ENCODE data around the gene TTLL4. TPM values are rescaled to one million over a fixed set of nuclear protein-coding genes. Genes with fewer than 3 reads are reported as not detected.

TTLL4 gene
- total and polyA plus RNA-seq, 12 donors = 10.6 to 65.4 (median 24.5) TPM

DNA sequence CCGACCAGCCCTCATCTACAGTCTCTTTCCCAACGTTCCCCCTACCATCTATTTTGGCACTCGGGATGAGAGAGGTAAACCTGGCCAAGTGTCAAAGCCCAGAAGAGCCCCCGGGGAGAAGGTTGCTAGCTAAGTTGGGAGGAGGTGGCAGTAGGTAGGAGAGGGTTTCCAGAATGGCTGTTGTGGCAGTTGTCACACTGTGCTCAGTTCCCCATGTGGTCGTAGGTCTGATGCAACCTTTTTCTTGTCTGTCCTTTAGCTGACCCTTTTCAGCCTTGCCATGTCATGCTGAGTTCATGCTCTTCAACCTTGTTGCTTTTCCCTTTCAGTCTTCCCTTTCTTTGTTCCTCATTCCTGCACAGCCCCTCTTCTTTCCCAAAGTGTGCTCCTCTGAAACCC is 34.5 kb downstream of the TTLL4 start:
- H3K27ac ChIP-seq = no peak overlapping the region
- H3K4me3 ChIP-seq = no peak overlapping the region
- no peaks in the 10 kb centered on the region for H3K27me3 ChIP-seq
- peaks cover 0 to 42% of the 10 kb centered on the region in 2 donors for H3K36me3 ChIP-seq (replicated peaks in 1 of 2)
- peaks cover 10 to 12% of the 10 kb centered on the region in 2 donors for H3K4me1 ChIP-seq (replicated peaks in 1 of 2)
- TF ChIP-seq, protein P1, sequence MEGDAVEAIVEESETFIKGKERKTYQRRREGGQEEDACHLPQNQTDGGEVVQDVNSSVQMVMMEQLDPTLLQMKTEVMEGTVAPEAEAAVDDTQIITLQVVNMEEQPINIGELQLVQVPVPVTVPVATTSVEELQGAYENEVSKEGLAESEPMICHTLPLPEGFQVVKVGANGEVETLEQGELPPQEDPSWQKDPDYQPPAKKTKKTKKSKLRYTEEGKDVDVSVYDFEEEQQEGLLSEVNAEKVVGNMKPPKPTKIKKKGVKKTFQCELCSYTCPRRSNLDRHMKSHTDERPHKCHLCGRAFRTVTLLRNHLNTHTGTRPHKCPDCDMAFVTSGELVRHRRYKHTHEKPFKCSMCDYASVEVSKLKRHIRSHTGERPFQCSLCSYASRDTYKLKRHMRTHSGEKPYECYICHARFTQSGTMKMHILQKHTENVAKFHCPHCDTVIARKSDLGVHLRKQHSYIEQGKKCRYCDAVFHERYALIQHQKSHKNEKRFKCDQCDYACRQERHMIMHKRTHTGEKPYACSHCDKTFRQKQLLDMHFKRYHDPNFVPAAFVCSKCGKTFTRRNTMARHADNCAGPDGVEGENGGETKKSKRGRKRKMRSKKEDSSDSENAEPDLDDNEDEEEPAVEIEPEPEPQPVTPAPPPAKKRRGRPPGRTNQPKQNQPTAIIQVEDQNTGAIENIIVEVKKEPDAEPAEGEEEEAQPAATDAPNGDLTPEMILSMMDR (IDR thresholded peaks at IDR 0.05) = no peak
- TF ChIP-seq POLR2A (IDR thresholded peaks at IDR 0.05) = no peak
- H3K9me3 ChIP-seq (replicated peaks in 1 of 3) = no peaks in the 10 kb centered on the region
- peak in 2 of 7 donors; percentile 37 to 50 for DNase-seq
- WGBS, 4 donors = 63 to 77% (median 72%) methylated on average over 5 of the region's 5 CpGs
- intact Hi-C loops (cut with DNase I) = no loop called here

DNA sequence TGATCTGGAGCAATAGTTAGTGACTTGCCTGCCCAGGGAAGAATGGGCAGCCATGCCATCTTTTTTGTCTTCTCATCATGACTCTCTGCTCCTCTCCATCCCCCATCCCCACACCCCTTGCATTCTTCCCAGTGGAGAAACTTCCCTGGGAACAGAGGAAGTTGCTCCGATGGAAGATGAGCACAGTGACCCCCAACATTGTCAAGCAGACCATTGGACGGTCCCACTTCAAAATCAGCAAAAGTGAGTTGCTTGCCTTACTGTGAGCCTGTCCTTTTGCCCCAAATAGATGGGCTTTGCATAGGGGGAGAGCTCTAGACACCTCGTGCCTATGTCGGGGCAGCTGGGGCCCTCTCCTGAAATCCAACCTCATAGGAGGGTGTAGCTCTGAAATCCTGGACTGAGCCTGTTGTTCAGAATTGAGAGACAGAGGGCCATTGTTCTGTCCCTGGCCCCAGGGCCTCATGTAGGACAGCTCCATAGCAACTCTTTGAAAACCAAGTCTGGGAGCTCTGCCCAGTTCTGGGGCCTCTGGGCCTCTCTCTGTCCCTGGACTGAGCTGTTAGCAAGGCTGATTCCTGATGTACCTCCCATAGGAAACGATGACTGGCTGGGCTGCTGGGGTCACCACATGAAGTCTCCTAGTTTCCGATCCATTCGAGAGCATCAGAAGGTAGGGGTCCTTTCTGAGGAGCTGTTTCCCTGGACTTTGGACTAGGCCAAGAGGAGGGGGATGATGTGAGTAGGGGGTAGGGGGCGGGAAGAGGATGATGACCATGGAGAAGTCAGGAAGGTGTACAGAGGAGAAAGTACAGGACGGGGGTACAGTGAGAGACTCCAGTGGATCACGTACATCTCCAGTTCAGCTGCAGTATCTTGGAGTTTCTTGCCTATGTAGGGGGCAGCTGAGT is 35.2 kb downstream of the TTLL4 start:
- Histone ChIP-seq H3K27me3 (no peaks in the 10 kb centered on the region), H3K4me3 (no peak overlapping the region), H3K27ac (peak overlapping the region in 2 of 5 donors; percentile 17 to 46), H3K36me3 (replicated peaks in 1 of 2) (peaks cover 0 to 43% of the 10 kb centered on the region in 2 donors), H3K9me3 (replicated peaks in 1 of 3) (no peaks in the 10 kb centered on the region), H3K4me1 (replicated peaks in 1 of 2) (peaks cover 10 to 12% of the 10 kb centered on the region in 2 donors)
- TF ChIP-seq POLR2A (IDR thresholded peaks at IDR 0.05) = peak in 1 of 2 donors; percentile 55
- TF ChIP-seq, protein P1 (IDR thresholded peaks at IDR 0.05) = no peak
- WGBS, 4 donors = 64 to 86% (median 74%) methylated on average over 8 to 10 of the region's 10 CpGs
- intact Hi-C loops (cut with DNase I) = no loop called here
- DNase-seq = peak; percentile 67 to 90 (median 82)

DNA sequence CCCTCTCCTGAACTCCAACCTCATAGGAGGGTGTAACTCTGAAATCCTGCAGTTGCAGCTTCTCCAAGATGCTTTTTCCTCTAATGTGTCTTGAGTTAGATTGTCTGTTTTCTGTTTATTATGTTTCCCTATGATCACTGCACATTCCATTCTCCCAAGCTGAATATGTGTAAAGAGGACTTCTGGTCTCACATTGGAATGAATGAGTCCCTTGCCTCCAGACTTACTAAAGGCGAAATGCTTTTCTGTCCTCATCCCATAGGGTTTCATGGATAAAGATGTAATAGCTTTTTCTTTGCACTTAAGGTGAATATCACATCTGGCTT is 35.8 kb downstream of the TTLL4 start:
- DNase-seq = no peak
- 93 to 98% (median 96%) methylated on average over 1 of the region's 1 CpG for WGBS, 4 donors
- Histone ChIP-seq H3K27ac (peak overlapping the region in 1 of 5 donors; percentile 17), H3K4me3 (no peak overlapping the region), H3K36me3 (replicated peaks in 1 of 2) (peaks cover 0 to 46% of the 10 kb centered on the region in 2 donors), H3K4me1 (replicated peaks in 1 of 2) (peaks cover 10 to 12% of the 10 kb centered on the region in 2 donors), H3K9me3 (replicated peaks in 1 of 3) (no peaks in the 10 kb centered on the region), H3K27me3 (no peaks in the 10 kb centered on the region)
- intact Hi-C loops (cut with DNase I) = no loop called here
- no peak for TF ChIP-seq POLR2A (IDR thresholded peaks at IDR 0.05)
- TF ChIP-seq, protein P1 (IDR thresholded peaks at IDR 0.05) = no peak

DNA sequence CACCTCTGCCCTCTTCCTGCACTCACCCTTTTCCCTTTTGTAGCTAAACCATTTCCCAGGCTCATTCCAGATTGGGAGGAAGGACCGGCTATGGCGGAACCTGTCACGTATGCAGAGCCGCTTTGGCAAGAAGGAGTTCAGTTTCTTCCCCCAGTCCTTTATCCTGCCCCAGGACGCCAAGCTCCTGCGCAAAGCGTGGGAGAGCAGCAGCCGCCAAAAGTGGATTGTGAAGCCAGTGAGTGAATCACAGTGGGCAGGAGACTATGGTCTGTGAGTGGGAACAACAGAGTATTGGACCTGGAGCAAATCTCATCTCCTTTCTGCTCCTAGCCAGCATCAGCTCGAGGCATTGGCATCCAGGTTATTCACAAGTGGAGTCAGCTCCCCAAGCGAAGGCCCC is 36.3 kb downstream of the TTLL4 start:
- H3K9me3 ChIP-seq (replicated peaks in 1 of 3) = no peaks in the 10 kb centered on the region
- peaks cover 0 to 47% of the 10 kb centered on the region in 2 donors for H3K36me3 ChIP-seq (replicated peaks in 1 of 2)
- H3K27ac ChIP-seq = no peak overlapping the region

More for the DNA sequence above, 36.3 kb downstream of the TTLL4 start:
- H3K4me1 ChIP-seq (replicated peaks in 1 of 2) = peaks cover 10 to 12% of the 10 kb centered on the region in 2 donors
- no peak overlapping the region for H3K4me3 ChIP-seq
- TF ChIP-seq, protein P1 (IDR thresholded peaks at IDR 0.05) = no peak
- no peak for TF ChIP-seq POLR2A (IDR thresholded peaks at IDR 0.05)
- whole genome bisulfite sequencing, 4 donors = 95 to 100% (median 98%) methylated on average over 10 of the region's 10 CpGs
- intact Hi-C loops (cut with DNase I) = no loop called here
- no peak for DNase-seq
- H3K27me3 ChIP-seq = no peaks in the 10 kb centered on the region
